Left cardiac atrium (tissue), 4 donors: ENCODE data around the gene KIF16B. TPM values are rescaled to one million over a fixed set of nuclear protein-coding genes. Genes with fewer than 3 reads are reported as not detected.
"Not testable (repeated sequence)": the region's sequence is repeated elsewhere in the genome, so short reads cannot be mapped to it uniquely, and the experiment has no call there.

Experiments
- ATAC-seq, 2 donors: fragments of 200-7000 bp; cut with Tn5 transposase; one replicate each; pipeline ENCODE4 v1.9.1; 2020; ENCODE audit warnings: mild to moderate bottlenecking in 2 of 2, moderate library complexity in 2 of 2
- DNase-seq: peaks from one replicate; pipeline ENCODE4 v3.0.0-alpha.2; 2020
- intact Hi-C, 2 donors: fragments of 100-400 bp; cut with DNase I; formaldehyde crosslinking; loops; one replicate each; pipeline versions ENCODE4 v1.14.1 to v1.15.1; 2022 to 2023
- long read RNA-seq: library from polyadenylated mRNA; unstranded; transcript quantifications from one replicate; pipeline ENCODE4 v2.0.0, GENCODE V29; 2021
- total RNA-seq, 2 donors: library from RNA; stranded (reverse); fragmentation: NEBNext Ultra II Directional; extraction: Animal tissue kit (Norgen Biotek cat#: 25700); gene quantifications; one replicate each; pipeline ENCODE4 v1.2.1, GENCODE V29; 2021
- donor health status: DM: no; HTN: yes; CAD: no.
- donor health status: DM: no; HTN: yes; CAD: no; lungs with severe emphysema.
- donor health status: DM: yes; HTN: yes; CAD: no.
- donor health status: Dilated cardiomyopathy.

Gene KIF16B
- 10 to 100 TPM; 17.0 to 17.7 TPM for total RNA-seq
- long read RNA-seq, partial matches to known transcripts, result 28 of 38 reads
- long read RNA-seq, other reads (novel, unspliced or antisense), result 10 of 38 reads

GRCh38 chr20:16573001-16573965 is at the start of gene KIF16B:
TSS of gene KIF16B (minus strand) at chr20:16573448. CDS start at chr20:16573275, 173 bp downstream.
- intact Hi-C loops, result loop anchor here in 1 of 2 donors (10.0 kb wide), 1 partner anchor 48 kb away; no protein-coding TSS in a partner anchor
- DNase-seq, result peak; percentile 93
- peak; percentile 95 to 97 for ATAC-seq

- intact Hi-C loops, result no loop called here
- ATAC-seq, result no peak
- no peak for DNase-seq
Measured at GRCh38 chr20:16622501-16622900, 49.3 kb upstream of the KIF16B start.

- DNase-seq (no peak), ATAC-seq (no peak)
- intact Hi-C loops, result no loop called here
Measured at GRCh38 chr20:16621435-16622141, 48.3 kb upstream of the KIF16B start.

GRCh38 chr20:16620961-16621360 is 47.7 kb upstream of the KIF16B start:
- no peak for ATAC-seq
- intact Hi-C loops, result no loop called here
- no peak for DNase-seq

- intact Hi-C loops, result no loop called here
- no peak for ATAC-seq
- no peak for DNase-seq
Measured at GRCh38 chr20:16619953-16620352, 46.7 kb upstream of the KIF16B start.

- no peak for DNase-seq
- intact Hi-C loops, result no loop called here
- no peak for ATAC-seq
Measured at GRCh38 chr20:16617056-16617455, 43.8 kb upstream of the KIF16B start.

GRCh38 chr20:16616317-16616716 is 43.1 kb upstream of the KIF16B start:
- intact Hi-C loops, result no loop called here
- no peak for DNase-seq
- ATAC-seq, result no peak

GRCh38 chr20:16615199-16615598 is 42.0 kb upstream of the KIF16B start:
- ATAC-seq (peak; percentile 82 to 93), DNase-seq (peak; percentile 41)
- intact Hi-C loops, result no loop called here

- no peak for ATAC-seq
Measured at GRCh38 chr20:16613954-16614353, 40.7 kb upstream of the KIF16B start.

GRCh38 chr20:16612706-16613105 is 39.5 kb upstream of the KIF16B start:
- intact Hi-C loops, result no loop called here
- no peak for DNase-seq
- ATAC-seq, result no peak

More at GRCh38 chr20:16613954-16614353, 40.7 kb upstream of the KIF16B start:
- DNase-seq, result no peak
- intact Hi-C loops, result no loop called here

GRCh38 chr20:16611817-16612216 is 38.6 kb upstream of the KIF16B start:
- ATAC-seq (no peak), DNase-seq (no peak)
- intact Hi-C loops, result no loop called here

GRCh38 chr20:16609066-16609465 is 35.8 kb upstream of the KIF16B start:
- ATAC-seq (no peak), DNase-seq (no peak)
- intact Hi-C loops, result no loop called here

- DNase-seq (no peak), ATAC-seq (peak; percentile 27 to 71)
- intact Hi-C loops, result no loop called here
Measured at GRCh38 chr20:16608277-16608650, 35.0 kb upstream of the KIF16B start.

- intact Hi-C loops, result no loop called here
- ATAC-seq (peak; percentile 55 to 63), DNase-seq (no peak)
Measured at GRCh38 chr20:16607364-16608276, 34.4 kb upstream of the KIF16B start.

GRCh38 chr20:16606468-16607070 is 33.3 kb upstream of the KIF16B start:
- ATAC-seq, result no peak
- intact Hi-C loops, result no loop called here
- DNase-seq, result no peak

GRCh38 chr20:16601047-16601446 is 27.8 kb upstream of the KIF16B start:
- DNase-seq (no peak), ATAC-seq (peak in 1 of 2 donors; percentile 47)
- intact Hi-C loops, result no loop called here

- ATAC-seq (no peak), DNase-seq (no peak)
- intact Hi-C loops, result no loop called here
Measured at GRCh38 chr20:16599257-16599656, 26.0 kb upstream of the KIF16B start.

- no peak for ATAC-seq
- intact Hi-C loops, result no loop called here
- no peak for DNase-seq
Measured at GRCh38 chr20:16596991-16597390, 23.7 kb upstream of the KIF16B start.

- DNase-seq, ATAC-seq, intact Hi-C loops: not testable (repeated sequence)
Measured at GRCh38 chr20:16596404-16596803, 23.2 kb upstream of the KIF16B start.
